ENCODE measurements around the gene TMEM202.

DNA sequence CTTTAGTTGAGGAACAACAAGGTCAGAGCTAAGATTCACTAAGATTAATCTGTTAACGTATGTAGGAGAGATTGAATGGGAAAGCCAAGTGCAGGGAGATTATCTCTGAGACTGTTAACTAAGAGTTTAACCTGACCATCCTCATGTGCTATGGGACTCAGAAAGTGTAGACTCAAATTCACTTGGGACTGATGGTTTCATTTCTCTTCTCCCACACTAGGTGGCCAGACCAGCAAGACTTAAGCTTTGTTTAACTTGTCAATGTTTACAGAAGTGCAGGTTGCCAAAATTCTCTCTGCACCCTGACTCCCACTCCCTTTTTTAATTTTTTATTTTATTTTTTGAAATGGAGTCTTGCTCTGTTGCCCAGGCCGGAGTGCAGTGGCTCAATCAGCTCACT is 16.0 kb upstream of the TMEM202 start:
- TF ChIP-seq, protein P1, sequence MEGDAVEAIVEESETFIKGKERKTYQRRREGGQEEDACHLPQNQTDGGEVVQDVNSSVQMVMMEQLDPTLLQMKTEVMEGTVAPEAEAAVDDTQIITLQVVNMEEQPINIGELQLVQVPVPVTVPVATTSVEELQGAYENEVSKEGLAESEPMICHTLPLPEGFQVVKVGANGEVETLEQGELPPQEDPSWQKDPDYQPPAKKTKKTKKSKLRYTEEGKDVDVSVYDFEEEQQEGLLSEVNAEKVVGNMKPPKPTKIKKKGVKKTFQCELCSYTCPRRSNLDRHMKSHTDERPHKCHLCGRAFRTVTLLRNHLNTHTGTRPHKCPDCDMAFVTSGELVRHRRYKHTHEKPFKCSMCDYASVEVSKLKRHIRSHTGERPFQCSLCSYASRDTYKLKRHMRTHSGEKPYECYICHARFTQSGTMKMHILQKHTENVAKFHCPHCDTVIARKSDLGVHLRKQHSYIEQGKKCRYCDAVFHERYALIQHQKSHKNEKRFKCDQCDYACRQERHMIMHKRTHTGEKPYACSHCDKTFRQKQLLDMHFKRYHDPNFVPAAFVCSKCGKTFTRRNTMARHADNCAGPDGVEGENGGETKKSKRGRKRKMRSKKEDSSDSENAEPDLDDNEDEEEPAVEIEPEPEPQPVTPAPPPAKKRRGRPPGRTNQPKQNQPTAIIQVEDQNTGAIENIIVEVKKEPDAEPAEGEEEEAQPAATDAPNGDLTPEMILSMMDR (IDR thresholded peaks at IDR 0.05): no peak
- no peak for TF ChIP-seq POLR2A (IDR thresholded peaks at IDR 0.05)
